HG03196 (cell line): ENCODE measurements around the gene EPYC.
A peak's percentile ranks its signal among the peaks of the same experiment; 100 is the strongest.

Source experiments
- ATAC-seq: cut with Tn5 transposase; IDR thresholded peaks from one replicate; pipeline ENCODE4 v1.9.1; 2021; ENCODE audit not compliant: unreplicated experiment

EPYC gene

DNA sequence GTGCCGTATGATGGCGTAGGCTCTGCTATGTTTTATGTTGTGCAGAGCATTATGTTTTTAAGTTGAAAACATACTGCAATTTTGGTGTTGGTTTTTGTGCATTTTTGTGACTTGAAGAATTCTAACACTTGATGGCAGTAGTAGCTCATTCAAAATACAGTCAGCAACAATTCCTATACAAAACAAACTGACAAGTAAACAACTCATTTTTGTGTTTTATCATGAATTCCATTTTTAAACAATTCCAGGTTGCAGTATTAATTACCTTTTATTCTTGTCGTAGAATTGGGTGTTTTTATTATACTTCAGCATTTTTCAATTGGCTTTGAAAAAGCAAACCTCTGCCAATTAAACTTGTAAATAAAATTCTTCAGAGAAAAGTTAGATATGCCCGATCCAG is 45.7 kb downstream of the EPYC start:
- ATAC-seq: no peak

DNA sequence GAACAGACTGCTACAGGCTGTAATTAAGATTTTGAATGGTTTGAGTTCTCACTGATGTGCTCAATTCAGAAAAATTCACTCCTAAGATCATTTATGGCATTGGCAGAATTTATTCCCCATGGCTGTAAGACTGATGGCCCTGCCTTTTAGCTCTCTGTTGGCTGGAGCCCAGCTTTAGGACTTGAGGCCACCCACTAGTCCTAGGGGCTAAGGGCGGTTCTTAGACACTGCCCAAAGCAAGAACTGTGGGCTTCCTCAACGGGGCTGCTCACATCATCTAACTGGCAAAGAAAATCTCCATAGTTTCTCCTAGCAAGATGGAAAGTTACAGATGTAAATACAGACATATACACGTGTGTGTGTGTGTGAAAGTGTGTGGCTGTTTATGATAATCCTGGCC is 46.4 kb downstream of the EPYC start:
- ATAC-seq: no peak

- ATAC-seq: no peak
Measured at GRCh38 chr12:90954921-90955320, 49.9 kb downstream of the EPYC start, which contains the start of gene CCER1. Gene CCER1 (minus strand): TSS chr12:90955176. CDS start chr12:90954742, 434 bp downstream.

GRCh38 chr12:90954428-90954827 is 50.3 kb downstream of the EPYC start:
- no peak for ATAC-seq

GRCh38 chr12:90953956-90954421 is 50.8 kb downstream of the EPYC start:
- ATAC-seq: no peak

DNA sequence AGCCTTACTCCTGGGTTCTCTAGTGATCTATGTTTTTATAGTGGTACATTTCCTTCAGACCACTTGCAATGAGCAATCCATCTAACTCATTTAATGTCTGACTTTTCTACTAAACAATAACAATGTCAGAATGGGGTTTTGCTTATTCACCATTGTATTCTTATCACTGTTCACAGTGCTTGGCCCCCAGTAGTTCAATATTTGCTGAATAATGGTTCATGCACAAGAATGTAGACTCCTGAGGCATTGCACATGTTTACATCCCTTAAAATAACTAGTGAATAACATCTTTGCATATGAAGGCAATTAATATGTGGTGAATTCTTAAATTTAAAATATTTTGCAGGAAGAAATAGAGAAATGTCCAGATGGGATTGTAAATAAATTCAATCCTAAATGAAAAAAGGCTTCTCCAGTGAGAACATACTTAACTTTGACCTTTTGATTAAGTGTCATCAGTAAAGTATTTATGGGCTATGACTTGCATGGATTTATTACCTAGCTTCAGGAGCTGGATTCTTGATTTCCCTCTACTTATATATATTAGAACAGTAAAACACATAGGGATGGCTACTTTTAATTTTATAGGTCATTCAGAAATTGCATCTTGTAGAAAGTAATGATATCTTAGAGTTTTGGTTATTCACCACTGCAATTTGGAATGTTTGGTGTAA is 53.2 kb downstream of the EPYC start:
- ATAC-seq: no peak

GRCh38 chr12:90947869-90948268 is 56.9 kb downstream of the EPYC start:
- ATAC-seq: no peak

GRCh38 chr12:90945070-90945649 is 59.6 kb downstream of the EPYC start:
- ATAC-seq: peak; percentile 66

DNA sequence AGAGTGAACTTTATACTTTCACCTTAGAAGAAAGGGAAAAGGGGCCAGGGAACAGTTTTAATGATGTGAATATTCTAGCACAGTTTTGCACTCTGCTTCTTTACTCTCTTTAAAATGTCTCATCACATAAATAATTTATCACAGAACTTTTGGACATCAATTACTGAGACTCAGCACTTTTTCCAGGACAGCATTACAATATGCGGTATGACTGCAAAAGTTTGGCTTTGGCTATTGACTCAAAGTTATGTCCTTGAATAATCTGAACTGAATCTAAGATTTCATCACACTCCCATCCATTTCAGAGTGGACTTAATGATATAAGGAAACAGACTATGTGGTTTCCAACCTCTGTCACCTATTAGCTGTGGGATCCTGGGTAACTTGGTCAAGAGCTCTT is 61.5 kb downstream of the EPYC start:
- ATAC-seq: no peak

GRCh38 chr12:90940872-90941499 is 63.8 kb downstream of the EPYC start:
- ATAC-seq: peak; percentile 67

GRCh38 chr12:90939382-90939781 is 65.4 kb downstream of the EPYC start:
- no peak for ATAC-seq

GRCh38 chr12:90938451-90938850 is 66.3 kb downstream of the EPYC start:
- ATAC-seq: no peak

- ATAC-seq: no peak
Measured at GRCh38 chr12:90937651-90938050, 67.1 kb downstream of the EPYC start.

DNA sequence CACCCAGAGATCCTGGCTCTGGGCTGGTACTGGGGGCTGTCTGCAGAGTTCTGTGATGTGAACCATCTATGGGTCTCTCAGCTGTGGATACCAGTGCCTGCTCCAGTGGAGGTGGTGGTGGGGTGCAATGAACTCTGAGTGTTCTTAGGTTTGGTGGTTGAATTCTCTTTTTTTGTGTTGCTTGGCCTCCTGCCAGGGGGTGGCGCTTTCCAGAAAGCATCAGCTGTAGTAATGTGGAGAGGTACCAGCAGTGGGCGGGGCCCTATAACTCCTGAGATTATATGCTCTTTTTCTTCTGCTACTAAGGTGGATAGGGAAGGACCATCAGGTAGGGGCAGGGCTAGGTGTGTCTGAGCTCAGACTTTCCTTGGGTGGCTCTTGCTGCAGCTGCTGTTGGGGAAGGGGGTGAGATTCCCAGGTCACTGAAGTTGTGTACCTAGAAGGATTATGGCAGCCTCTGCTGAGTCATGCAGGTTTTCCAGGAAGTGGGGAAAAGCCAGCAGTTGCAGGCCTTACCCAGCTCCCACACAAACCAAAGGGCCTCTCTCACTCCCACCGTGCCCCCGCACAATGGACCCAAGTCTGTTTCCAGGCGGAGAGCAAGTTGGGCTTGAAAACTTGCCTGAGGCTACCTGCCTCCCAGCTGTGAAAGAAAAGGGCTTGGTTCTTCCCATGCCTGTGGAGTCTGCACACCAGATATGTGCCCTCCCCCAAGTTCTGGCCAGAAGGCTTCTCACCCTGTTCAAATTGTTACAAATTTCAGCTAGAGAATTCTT is 68.4 kb downstream of the EPYC start:
- no peak for ATAC-seq

DNA sequence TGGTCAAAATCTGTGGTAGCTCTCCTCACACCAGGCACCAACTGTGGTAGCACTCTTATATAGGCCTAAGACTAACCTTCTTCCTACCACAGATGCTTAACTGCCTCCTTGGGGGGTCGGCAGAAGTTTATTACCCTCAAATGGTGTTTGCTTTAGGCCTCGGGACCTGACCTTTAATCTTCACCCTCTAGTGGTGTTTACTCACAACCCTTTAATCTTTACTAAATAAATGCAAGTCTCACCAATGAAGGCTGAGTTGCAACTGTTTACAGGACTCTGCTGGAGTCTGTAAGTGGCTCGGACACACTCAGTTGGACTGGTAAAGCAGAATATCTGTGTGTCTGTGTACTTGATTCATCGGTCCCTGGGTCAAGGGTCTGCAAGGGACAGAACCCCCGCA is 79.2 kb downstream of the EPYC start:
- ATAC-seq: no peak

GRCh38 chr12:90924406-90924805 is 80.4 kb downstream of the EPYC start:
- no peak for ATAC-seq

DNA sequence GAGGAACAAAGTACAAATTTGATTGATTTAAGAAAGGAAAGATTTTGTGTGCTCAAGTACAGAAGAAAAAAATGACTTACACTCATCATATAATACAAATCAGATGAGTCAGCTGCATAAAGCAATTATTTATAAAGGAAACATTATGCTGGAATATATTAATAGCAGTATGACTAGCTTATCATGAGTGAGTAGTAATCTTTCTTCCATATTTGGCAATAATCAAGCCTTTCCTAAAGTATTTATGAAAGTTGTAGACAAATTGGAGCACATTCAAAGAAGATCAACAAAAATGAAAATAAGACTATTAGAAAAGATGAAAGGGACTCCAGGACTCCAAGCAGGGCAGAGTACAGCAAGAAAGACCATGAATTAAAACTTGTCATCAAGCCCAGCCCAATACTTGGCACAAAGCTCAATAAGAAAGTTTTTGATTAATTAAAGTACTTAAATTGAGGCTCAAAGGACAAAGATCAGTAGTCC is 82.6 kb downstream of the EPYC start:
- no peak for ATAC-seq

DNA sequence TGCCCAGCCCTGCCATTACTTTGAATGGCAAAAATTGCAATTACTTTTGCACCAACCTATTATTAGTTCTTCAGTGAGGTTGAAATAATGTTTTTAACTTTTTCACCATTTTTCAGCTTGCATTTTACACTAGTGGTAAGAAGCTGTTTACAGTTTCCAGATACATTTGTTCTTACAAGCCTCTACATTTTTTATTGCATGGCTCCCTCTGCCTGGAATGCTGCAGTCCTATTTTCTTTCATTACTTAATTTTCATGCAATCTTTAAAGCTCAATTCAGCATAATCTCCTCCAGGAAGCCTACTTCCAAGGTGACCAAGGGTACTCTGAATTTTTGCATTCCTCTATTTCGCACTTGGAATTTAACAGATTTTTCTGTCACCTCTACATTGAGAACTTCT is 83.2 kb downstream of the EPYC start:
- no peak for ATAC-seq

- no peak for ATAC-seq
Measured at GRCh38 chr12:90920222-90920621, 84.5 kb downstream of the EPYC start.

GRCh38 chr12:90917431-90917830 is 87.3 kb downstream of the EPYC start:
- ATAC-seq: no peak

DNA sequence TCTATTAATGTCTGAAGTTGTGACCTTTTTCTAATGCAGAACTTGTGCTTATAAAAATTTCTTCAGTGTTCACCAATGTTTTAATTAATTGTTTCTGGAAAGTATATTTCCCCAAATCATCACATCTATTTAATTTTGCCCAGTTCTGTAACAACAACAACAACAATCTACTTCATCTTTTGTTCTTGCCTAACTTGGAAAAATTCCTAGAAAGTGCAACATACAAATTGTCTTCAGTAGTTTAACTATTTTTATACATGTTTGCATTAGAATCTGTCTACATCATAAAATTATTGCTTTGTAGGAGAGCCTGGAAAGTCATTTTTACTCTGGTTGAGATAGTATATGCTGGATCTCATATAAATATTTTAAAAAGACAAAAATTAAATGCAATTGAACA is 88.3 kb downstream of the EPYC start:
- ATAC-seq: no peak
